Fibroblast of lung (primary cell): Measurements from ENCODE around the gene PRB4. TPM values are rescaled to one million over a fixed set of nuclear protein-coding genes. Genes with fewer than 3 reads are reported as not detected.

Experiments
- DNase-seq, 2 donors: peaks; one replicate each; pipeline versions ENCODE4 v3.0.0 to v3.0.0-alpha.2; 2010; ENCODE audit warnings: low read depth in 2 of 2
- H2AFZ ChIP-seq: 2 replicates; pipeline ENCODE4 v1.5.1; 2012; ENCODE audit warnings: low read length, control low read depth, inconsistent platforms
- H3K27ac ChIP-seq: 2 replicates; pipeline ENCODE4 v1.5.1; 2011; ENCODE audit warnings: low read length, control low read depth; ENCODE audit not compliant: insufficient read depth
- H3K27me3 ChIP-seq: 2 replicates; pipeline ENCODE4 v1.5.1; 2011; ENCODE audit warnings: mild to moderate bottlenecking, low read length; ENCODE audit not compliant: control insufficient read depth, insufficient read depth
- H3K36me3 ChIP-seq: 2 replicates; pipeline ENCODE4 v1.5.1; 2011; ENCODE audit warnings: low read length; ENCODE audit not compliant: control insufficient read depth, insufficient read depth
- H3K4me1 ChIP-seq: 2 replicates; pipeline ENCODE4 v1.5.1; 2011; ENCODE audit warnings: low read length; ENCODE audit not compliant: control insufficient read depth, insufficient read depth; ENCODE audit errors: extremely low read depth
- H3K4me2 ChIP-seq: 2 replicates; pipeline ENCODE4 v1.5.1; 2011; ENCODE audit warnings: low read length, control low read depth; ENCODE audit not compliant: insufficient read depth; ENCODE audit errors: extremely low read depth
- H3K4me3 ChIP-seq, 4 experiments: fragments of 200-600 bp in 1 of 4; sonication (generic) in 1 of 4; replicated peaks in 1 of 4; 2 replicates each; pipeline ENCODE4 v1.5.1; 2011 to 2016; ENCODE audit warnings: low read length in 4 of 4, low read depth in 3 of 4, mild to moderate bottlenecking in 3 of 4, control low read depth in 2 of 4, inconsistent platforms in 1 of 4, mixed read lengths in 1 of 4; ENCODE audit not compliant: insufficient read depth in 1 of 4; ENCODE audit errors: control extremely low read depth in 1 of 4
- H3K79me2 ChIP-seq: 2 replicates; pipeline ENCODE4 v1.5.1; 2012; ENCODE audit warnings: mild to moderate bottlenecking, low read length, inconsistent platforms; ENCODE audit not compliant: control insufficient read depth, insufficient read depth
- H3K9ac ChIP-seq: 2 replicates; pipeline ENCODE4 v1.5.1; 2011; ENCODE audit warnings: mild to moderate bottlenecking, low read length, control low read depth; ENCODE audit not compliant: insufficient read depth
- H3K9me3 ChIP-seq: 2 replicates; pipeline ENCODE4 v1.5.1; 2012; ENCODE audit warnings: low read depth, low read length; ENCODE audit not compliant: control insufficient read depth, insufficient read depth
- H4K20me1 ChIP-seq: 2 replicates; pipeline ENCODE4 v1.5.1; 2011; ENCODE audit warnings: low read length; ENCODE audit not compliant: control insufficient read depth, insufficient read depth; ENCODE audit errors: extremely low read depth
- CTCF ChIP-seq, 2 donors: IDR thresholded peaks in 1 of 2; conservative IDR thresholded peaks in 1 of 2; 1 replicate in 1 of 2; 2 replicates in 1 of 2; pipeline ENCODE4 v1.5.1; 2011 to 2012; ENCODE audit warnings: low read length in 2 of 2, control low read depth in 1 of 2, inconsistent platforms in 1 of 2, low read depth in 1 of 2, mild to moderate bottlenecking in 1 of 2
- EZH2 ChIP-seq: IDR thresholded peaks from 2 replicates; pipeline ENCODE4 v1.5.1; 2012; ENCODE audit warnings: low read length, control low read depth, mild to moderate bottlenecking; ENCODE audit errors: missing control alignments
- polyA plus RNA-seq, 2 donors: library from polyadenylated mRNA; depleted of rRNA in 1 of 2; stranded (reverse) in 1 of 2; unstranded in 1 of 2; fragments of >200 nt; gene quantifications; 2 replicates each; pipeline ENCODE4 v1.2.1, GENCODE V29; 2011 to 2012; ENCODE audit warnings: missing spikeins in 1 of 2
- total RNA-seq: library from RNA; depleted of rRNA; stranded (reverse); fragments of >200 nt; gene quantifications from 2 replicates; pipeline ENCODE4 v1.2.1, GENCODE V29; 2014

PRB4 gene
- total and polyA plus RNA-seq, 2 donors (not counting 1 experiment from before 2014, with no cell fraction given) = not detected

GRCh38 chr12:11269607-11270006, 40.6 kb downstream of the PRB4 start, which contains the start of gene PRB3:
Gene PRB3 (minus strand): TSS chr12:11269707. CDS start chr12:11269669, 38 bp downstream.
- Histone ChIP-seq H4K20me1 (no peaks in the 10 kb centered on the region), H2AFZ (no peak within 1 kb of the TSS), H3K27me3 (no peaks in the 10 kb centered on the region), H3K9me3 (no peaks in the 10 kb centered on the region), H3K9ac (no peak within 1 kb of the TSS), H3K4me2 (no peak within 1 kb of the TSS), H3K27ac (no peak within 1 kb of the TSS), H3K79me2 (no peaks in the 10 kb centered on the region), H3K36me3 (no peaks in the 10 kb centered on the region), H3K4me3 (no peak within 1 kb of the TSS), H3K4me1 (no peaks in the 10 kb centered on the region)
- DNase-seq = no peak
- TF ChIP-seq CTCF (conservative IDR thresholded peaks at IDR 0.05 in 1 of 2, IDR thresholded peaks at IDR 0.05 in 1 of 2; ENCODE audit: low read depth in 1 of 2, low read length in 2 of 2) (no peak), EZH2 (no peak)

GRCh38 chr12:11264501-11264900, 45.7 kb downstream of the PRB4 start:
- Histone ChIP-seq H3K4me3 (no peak overlapping the region), H3K79me2 (no peaks in the 10 kb centered on the region), H3K9ac (no peak overlapping the region), H3K36me3 (no peaks in the 10 kb centered on the region), H4K20me1 (no peaks in the 10 kb centered on the region), H3K27me3 (no peaks in the 10 kb centered on the region), H3K27ac (no peak overlapping the region), H2AFZ (no peak overlapping the region), H3K4me2 (no peak overlapping the region), H3K4me1 (no peaks in the 10 kb centered on the region), H3K9me3 (no peaks in the 10 kb centered on the region)
- DNase-seq = no peak
- no peak for TF ChIP-seq CTCF (conservative IDR thresholded peaks at IDR 0.05 in 1 of 2, IDR thresholded peaks at IDR 0.05 in 1 of 2; ENCODE audit: low read depth in 1 of 2, low read length in 2 of 2)
- no peak for TF ChIP-seq EZH2

Other genes with a start within 250 kb of the PRB4 start
- gene TAS2R46, start 248.1 kb downstream of the PRB4 start, total RNA-seq = 1.5 and 2.0 TPM in 2 replicates
- gene TAS2R46, start 248.1 kb downstream of the PRB4 start, polyA plus RNA-seq = not detected in 2 replicates
- gene TAS2R43, start 218.1 kb downstream of the PRB4 start, total RNA-seq = 0.99 and 1.0 TPM in 2 replicates
- gene TAS2R43, start 218.1 kb downstream of the PRB4 start, polyA plus RNA-seq = not detected in 2 replicates
- 2.6 and 4.0 TPM in 2 replicates for gene TAS2R30, start 175.8 kb downstream of the PRB4 start, total RNA-seq
- gene TAS2R30, start 175.8 kb downstream of the PRB4 start, polyA plus RNA-seq = 0.08 TPM in 1 of 2 replicates, not detected in the other
- gene SMIM10L1, start 139.2 kb downstream of the PRB4 start, total RNA-seq = 4.4 and 4.8 TPM in 2 replicates
- 4.8 and 5.5 TPM in 2 replicates for gene SMIM10L1, start 139.2 kb downstream of the PRB4 start, polyA plus RNA-seq
- gene TAS2R42, start 123.5 kb downstream of the PRB4 start, total RNA-seq = not detected in 2 replicates
- not detected in 2 replicates for gene TAS2R42, start 123.5 kb downstream of the PRB4 start, polyA plus RNA-seq
- gene PRB3, start 40.7 kb downstream of the PRB4 start, total RNA-seq = not detected in 2 replicates
- not detected in 2 replicates for gene PRB3, start 40.7 kb downstream of the PRB4 start, polyA plus RNA-seq
- not detected in 2 replicates for gene PRB2, start 85.1 kb upstream of the PRB4 start, total RNA-seq
- gene PRB2, start 85.1 kb upstream of the PRB4 start, polyA plus RNA-seq = not detected in 2 replicates